T-helper 9 cell (primary cell): ENCODE data around the gene CNTNAP5.

Experiments used
- DNase-seq: peaks from one replicate; pipeline ENCODE4 v3.0.0-alpha.2; 2020

Gene CNTNAP5

GRCh38 chr2:124063596-124063995 lies 38.5 kb downstream of the CNTNAP5 start:
- DNase-seq = no peak

GRCh38 chr2:124065636-124066035 lies 40.5 kb downstream of the CNTNAP5 start:
- DNase-seq = no peak

- DNase-seq = no peak
Observed at GRCh38 chr2:124066776-124067175, 41.7 kb downstream of the CNTNAP5 start.

- DNase-seq = no peak
Observed at GRCh38 chr2:124079045-124079444, 54.0 kb downstream of the CNTNAP5 start.

- no peak for DNase-seq
Observed at GRCh38 chr2:124080281-124081153, 55.4 kb downstream of the CNTNAP5 start.

- no peak for DNase-seq
Observed at GRCh38 chr2:124081154-124081716, 56.1 kb downstream of the CNTNAP5 start.

GRCh38 chr2:124088616-124089015 lies 63.5 kb downstream of the CNTNAP5 start:
- DNase-seq = no peak

- no peak for DNase-seq
Observed at GRCh38 chr2:124091721-124092120, 66.6 kb downstream of the CNTNAP5 start.

GRCh38 chr2:124092651-124093050 lies 67.6 kb downstream of the CNTNAP5 start:
- no peak for DNase-seq

GRCh38 chr2:124104914-124105313 lies 79.8 kb downstream of the CNTNAP5 start:
- no peak for DNase-seq

- no peak for DNase-seq
Observed at GRCh38 chr2:124112206-124112605, 87.1 kb downstream of the CNTNAP5 start.

- no peak for DNase-seq
Observed at GRCh38 chr2:124112966-124113365, 87.9 kb downstream of the CNTNAP5 start.

- DNase-seq = no peak
Observed at GRCh38 chr2:124120246-124120645, 95.2 kb downstream of the CNTNAP5 start.

- no peak for DNase-seq
Observed at GRCh38 chr2:124121106-124121505, 96.0 kb downstream of the CNTNAP5 start.

GRCh38 chr2:124121760-124122275 lies 96.7 kb downstream of the CNTNAP5 start:
- no peak for DNase-seq

- DNase-seq = no peak
Observed at GRCh38 chr2:124122340-124122739, 97.3 kb downstream of the CNTNAP5 start.

GRCh38 chr2:124131276-124131675 lies 106.2 kb downstream of the CNTNAP5 start:
- no peak for DNase-seq

GRCh38 chr2:124136110-124136509 lies 111.0 kb downstream of the CNTNAP5 start:
- DNase-seq = no peak

- DNase-seq = no peak
Observed at GRCh38 chr2:124138076-124138475, 113.0 kb downstream of the CNTNAP5 start.

- DNase-seq = no peak
Observed at GRCh38 chr2:124145982-124146381, 120.9 kb downstream of the CNTNAP5 start.

- DNase-seq = no peak
Observed at GRCh38 chr2:124147552-124147951, 122.5 kb downstream of the CNTNAP5 start.

- no peak for DNase-seq
Observed at GRCh38 chr2:124149571-124149970, 124.5 kb downstream of the CNTNAP5 start.

- DNase-seq = no peak
Observed at GRCh38 chr2:124151691-124152090, 126.6 kb downstream of the CNTNAP5 start.

GRCh38 chr2:124153713-124154112 lies 128.6 kb downstream of the CNTNAP5 start:
- no peak for DNase-seq
